GM21786 (cell line): Measurements from ENCODE around the gene MYCBP.
"Not testable (repeated sequence)": the region's sequence is repeated elsewhere in the genome, so short reads cannot be mapped to it uniquely, and the experiment has no call there.

Experiments
- ATAC-seq: cut with Tn5 transposase; IDR thresholded peaks from one replicate; pipeline ENCODE4 v1.9.1; 2021; ENCODE audit not compliant: unreplicated experiment

Gene MYCBP

DNA sequence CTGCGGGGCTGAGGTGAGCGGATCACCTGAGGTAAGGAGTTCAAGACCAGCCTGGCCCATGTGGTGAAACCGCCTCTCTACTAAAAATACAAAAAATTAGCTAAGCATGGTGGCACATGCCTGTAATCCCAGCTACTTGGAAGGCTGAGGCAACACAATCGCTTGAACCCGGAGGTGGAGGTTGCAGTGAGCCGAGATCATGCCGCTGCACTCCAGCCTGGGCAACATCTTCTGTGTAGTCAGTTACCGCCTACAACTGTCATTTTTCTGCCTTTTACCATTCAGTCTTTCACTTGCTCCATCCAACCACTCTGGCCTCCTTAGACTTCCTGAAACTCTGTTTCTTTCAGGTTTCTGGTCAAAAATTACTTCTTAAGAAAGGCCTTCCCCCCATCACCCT is 2.2 kb downstream of the MYCBP start:
- ATAC-seq: no peak

DNA sequence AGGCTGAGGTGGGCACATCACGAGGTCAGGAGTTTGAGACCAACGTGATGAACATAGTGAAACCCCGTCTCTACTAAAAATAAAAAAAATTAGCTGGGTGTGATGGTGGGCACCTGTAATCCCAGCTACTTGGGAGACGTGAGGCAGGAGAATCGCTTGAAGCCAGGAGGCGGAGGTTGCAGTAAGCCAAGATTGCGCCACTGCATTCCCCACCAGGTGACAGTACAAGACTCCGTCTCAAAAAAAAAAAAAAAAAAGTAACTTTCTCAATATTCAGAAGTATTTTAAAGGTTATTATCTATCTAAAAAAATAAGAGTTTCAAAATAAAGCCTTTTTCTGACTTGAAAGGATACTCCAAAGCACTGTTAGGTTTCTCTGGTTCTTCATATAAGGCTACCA is 5.9 kb downstream of the MYCBP start:
- ATAC-seq: no peak

DNA sequence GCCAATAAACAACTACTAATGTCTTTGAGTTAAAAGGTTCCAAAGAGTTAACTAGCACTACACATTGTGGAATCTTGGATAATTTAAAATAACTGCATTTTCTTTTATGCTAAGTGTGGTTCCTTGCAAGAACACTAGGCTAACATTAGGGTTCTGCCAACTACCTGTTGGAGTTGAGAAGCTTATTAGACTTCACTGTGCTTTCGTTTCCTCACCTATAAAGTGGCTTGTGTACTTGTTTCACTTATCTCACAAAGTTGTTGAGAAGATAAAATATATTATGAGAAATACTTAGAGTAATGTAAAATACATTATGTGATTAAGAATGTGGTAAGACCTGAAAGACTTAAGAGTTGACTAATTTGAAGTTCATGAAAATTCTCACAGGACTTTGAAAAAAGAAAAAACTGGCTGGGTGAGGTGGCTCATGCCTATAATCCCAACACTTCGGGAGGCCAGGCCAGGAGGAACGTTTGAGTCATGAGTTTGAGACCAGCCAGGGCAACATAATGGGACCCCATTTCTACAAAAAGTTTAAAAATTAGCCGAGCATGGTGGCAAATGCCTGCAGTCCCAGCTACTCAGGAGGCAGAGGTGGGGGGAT is 7.9 kb downstream of the MYCBP start:
- no peak for ATAC-seq

DNA sequence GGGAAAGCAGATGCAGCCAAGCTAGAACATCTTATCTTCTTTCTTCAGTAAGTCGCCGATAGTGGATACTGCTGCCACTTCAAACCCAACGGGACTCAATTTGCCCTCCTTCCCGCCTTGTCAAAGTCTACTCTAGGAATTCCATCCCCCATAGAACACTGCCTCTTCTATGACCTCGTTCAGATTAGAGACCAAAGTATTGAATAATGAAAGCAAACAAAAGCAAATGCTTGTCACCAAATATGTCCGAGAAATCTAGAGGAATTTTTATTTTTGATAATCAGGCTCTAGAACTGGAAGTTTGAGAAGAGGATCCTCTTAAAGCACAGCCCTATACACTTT is 12.7 kb downstream of the MYCBP start:
- no peak for ATAC-seq

DNA sequence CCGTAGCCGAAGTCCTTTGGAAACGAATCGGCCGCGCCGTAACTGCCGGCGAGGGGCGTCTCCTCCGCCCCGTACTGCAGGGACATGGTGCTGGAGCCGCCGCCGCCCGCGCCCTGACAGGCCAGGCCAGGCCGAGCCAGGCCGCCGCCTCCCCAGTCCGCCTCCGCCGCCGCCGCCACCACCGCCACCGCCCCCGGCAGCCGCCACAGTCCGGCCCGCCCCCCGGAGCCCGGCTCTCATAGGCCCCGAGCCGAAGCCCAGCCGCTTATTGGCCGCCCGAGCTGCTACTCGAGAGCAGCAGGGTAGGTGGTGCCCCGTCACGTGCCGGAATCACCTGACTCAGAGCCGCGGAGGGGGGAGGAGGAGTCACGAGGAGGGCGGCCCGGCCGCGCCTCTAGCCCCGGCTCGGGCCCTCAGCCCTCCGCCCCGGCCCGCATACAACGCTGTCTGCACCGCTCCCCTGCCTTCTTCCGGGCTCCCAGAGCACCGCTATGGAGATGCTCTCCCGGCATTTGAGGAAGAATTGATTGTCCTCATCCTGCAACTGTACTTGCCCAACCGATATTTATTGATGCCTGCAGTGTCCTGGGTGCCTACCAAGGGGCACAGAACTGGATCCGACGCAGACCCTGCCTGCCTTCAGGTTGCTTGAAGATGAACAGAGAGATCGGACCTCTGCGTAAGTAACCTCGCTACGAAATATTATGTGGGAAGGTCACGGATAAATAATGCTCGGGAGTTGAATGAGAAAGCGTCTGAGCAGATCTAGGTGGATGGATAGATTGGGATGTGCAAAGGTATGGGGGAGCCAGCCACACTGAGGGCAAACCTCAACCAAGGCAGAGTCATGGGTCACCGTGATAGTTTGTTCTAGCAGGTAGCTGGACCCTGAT is 13.3 kb downstream of the MYCBP start, which contains the start of gene RRAGC:
Gene RRAGC (minus strand): TSS at position 212 of the 893 bp plus-strand sequence. CDS start 126 bp downstream, at position 86.
- ATAC-seq: peak; percentile 90

DNA sequence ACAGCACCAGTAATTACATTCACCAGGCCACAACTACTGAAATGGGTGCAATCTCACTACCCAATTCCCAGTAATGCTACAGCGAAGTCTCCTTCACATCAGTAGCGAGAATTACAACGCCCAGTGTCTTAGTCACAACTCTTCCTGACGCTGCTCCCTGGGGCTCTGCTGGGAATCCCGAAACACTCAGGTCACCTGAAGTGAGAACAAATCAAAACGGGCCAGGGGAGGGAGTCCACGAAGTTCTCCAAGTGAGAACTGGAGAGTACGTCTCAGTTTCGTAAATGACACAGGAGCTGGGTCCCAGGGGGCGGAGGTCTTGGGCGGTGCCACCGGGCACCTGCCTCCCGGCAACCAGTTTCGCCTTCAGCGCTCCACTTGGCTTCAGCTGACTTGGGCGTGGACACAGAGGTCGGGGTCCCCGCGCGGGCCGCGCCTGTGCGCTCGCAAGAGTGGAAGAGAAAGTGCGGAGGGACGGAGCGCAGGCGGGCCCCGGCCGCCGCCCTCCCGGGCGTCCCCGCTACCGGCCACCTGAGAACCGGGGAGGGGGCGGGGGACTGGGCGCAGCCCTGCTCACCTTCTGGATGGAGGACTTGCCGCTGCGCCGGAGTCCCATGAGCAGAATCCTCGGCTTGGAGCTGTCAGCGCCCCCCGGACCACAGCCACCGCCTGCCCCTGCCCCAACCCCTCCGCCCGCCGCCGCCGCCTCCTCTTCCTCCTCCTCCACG is 14.2 kb downstream of the MYCBP start:
- ATAC-seq: peak; percentile 37

DNA sequence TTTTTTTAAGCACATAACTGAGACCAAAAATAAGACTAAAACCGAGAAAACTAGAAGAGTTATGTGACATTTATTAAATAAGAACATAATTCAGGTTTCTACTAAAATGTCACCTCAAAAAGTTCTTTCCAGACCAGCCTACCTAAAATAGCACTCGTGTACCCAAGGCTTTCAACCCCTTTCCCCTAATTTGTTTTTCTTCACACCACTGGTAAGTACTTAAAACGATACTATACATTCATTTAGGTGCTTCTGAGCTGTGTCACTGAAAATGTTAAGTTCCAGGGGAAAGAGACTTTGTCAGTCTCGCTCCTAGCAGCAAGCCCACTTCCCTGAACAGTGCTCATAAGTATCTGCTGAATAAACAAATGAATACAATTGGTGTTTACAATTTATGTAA is 20.4 kb downstream of the MYCBP start:
- ATAC-seq: no peak

DNA sequence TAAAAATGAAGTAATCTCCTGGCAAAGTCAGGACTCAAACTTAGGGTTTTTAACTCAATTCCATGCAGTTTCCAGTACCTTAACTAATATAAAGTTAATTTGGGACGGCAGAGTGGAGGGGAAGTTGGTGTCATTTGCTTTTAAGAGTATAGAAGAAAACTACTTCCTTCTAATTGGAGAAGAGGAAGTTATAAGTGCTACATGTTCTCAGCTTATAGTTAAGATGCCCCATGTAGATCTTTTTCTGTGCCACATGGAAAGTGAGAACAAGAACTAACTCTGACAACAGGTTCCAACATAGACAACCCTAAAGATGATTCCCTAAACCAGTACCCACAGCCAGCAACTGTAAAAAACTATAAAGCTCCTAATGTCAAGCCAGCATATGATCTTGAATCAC is 25.1 kb downstream of the MYCBP start:
- no peak for ATAC-seq

DNA sequence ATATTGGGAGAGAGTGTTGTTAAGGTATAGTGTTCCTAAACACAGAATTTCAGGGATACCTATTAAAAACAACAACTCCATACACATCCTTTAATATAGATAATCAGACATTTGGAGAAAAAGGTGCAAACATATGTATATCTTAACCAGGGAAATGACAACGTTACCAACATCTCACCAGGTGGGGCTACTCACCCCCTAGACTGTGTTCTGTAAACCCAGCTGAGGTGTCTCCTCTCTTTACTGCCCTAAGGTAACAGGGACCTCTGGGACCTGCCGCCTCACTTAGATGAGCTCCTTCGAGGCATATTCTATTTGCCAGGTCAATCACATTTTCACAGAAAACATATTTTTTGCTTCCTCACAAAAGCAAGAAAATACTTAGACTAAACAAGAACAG is 26.9 kb downstream of the MYCBP start:
- no peak for ATAC-seq

DNA sequence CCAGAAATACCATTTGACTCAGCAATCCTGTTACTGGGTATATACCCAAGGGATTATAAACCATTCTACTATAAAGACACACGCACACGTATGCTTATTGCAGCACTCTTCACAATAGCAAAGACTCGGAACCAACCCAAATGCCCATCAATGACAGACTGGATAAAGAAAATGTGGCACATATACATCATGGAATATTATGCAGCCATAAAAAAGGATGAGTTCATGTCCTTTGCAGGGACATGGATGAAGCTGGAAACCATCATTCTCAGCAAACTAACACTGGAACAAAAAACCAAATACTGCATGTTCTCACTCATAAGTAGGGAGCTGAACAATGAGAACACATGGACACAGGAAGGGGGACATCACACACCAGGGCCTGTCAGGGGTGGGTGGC is 28.1 kb downstream of the MYCBP start:
- not testable (repeated sequence) for ATAC-seq

DNA sequence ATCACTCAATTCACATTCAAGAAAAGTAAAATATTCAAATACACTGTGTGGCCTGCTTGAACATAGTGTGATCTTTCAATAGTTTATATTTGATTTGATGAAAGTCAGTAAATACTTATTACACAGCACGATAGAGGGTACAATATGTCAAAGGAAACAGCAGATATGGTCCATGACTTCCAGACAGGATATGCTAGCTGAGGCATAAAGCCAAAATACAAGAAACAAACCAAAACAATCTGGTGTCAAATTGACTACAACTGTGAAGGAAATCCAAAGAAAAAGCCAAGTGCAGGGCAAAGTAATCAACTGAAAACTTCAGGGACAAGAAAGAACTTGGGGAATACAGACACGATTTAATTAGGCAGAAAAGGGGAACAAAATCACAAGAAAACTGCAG is 32.9 kb downstream of the MYCBP start:
- ATAC-seq: no peak

DNA sequence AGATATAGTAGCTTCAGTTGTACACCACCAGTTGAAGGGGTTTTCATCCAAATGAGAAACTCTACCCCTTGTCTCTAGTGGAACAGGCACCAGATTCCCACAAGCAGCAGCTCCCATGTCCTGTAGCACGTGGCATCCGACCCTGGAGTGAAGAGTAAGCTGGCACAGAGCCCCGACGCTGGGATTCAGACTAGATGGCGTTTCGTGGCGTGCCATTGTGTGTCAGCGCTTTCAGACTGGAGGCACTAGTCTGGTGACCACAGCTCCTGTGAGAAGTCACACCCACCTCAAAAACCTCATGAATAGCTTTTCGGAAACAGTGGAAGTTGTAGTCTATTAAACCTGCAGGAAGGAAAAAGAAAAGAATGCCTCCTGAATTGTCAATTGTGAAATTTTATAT is 33.8 kb downstream of the MYCBP start:
- ATAC-seq: no peak

DNA sequence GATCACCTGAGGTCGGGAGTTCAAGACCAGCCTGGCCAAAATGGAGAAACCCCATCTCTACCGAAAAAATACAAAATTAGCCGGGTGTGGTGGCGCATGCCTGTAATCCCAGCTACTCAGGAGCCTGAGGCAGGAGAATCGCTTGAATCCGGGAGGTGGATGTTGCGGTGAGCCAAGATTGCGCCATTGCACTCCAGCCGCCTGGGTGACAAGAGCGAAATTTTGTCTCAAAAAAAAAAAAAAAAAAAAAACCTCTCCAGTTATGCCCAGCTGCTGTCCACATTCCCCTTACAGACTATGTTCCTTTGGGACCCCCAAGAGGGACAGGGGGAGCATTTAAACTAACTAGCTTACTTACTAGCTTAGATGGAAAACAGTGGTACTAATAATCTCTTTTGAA is 36.8 kb downstream of the MYCBP start:
- not testable (repeated sequence) for ATAC-seq

DNA sequence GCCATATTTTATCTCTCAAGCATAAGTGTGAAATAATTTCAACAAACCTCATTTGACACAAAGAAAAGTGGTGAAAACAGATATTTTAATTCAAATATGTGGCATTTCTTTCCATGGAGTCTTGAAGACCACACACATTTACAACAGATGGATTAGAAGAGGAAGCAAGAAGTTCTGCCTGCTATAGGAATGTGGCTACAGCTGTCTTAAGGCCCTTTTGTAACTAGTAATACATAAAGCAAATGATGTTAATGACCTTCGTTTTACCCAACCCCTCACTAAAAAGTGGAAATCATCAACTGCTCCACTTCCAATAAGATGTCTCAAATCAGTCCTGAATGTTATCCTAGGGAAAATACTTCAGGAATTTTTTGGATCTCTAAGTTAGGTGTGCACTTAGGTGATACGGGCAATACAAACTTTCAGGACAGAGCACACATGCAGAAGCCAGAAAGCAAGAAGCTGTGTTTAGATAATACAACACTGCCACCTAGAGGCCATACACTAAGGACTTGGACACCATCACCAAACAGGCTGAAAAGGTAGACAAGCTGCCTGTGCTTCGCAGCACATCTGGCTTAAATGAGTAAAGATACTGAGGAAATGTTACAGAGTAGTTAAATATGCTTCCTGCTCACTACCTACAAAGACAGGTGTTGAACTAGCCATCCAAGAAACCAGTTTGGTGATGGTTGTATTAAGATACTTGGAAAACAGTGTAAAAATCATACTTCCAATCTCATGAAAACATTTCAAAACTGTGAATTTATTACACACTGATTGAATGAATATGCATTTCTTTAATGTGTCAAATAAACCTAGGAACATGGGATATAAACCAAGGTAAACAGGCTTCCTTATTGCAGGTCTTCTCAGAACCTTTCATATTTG is 38.0 kb downstream of the MYCBP start:
- ATAC-seq: no peak

DNA sequence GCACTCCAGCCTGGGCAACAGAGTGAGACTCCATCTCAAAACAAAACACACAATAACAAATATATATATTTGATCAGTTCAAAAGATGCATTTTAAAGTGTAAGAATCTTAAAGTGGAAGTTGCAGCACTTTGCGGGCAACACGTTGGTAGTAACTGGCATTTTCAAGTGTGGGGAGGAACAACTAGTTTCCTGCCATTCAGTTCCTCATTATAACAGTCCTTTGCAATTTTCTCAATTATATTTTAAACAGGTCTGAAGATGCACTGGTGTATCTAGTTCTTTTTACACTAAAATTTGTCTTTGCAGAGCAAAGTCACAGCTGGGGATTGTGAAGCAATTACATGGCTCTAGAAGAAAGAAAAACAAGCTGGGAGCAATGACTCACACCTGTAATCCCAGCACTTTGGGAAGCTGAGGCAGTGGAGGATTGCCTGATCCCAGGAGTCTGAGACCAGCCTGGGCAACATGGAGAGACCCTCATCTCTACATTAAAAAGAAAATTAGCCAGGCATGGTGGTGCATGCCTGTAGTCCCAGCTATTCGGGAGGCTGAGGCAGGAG is 38.8 kb downstream of the MYCBP start:
- ATAC-seq: no peak

DNA sequence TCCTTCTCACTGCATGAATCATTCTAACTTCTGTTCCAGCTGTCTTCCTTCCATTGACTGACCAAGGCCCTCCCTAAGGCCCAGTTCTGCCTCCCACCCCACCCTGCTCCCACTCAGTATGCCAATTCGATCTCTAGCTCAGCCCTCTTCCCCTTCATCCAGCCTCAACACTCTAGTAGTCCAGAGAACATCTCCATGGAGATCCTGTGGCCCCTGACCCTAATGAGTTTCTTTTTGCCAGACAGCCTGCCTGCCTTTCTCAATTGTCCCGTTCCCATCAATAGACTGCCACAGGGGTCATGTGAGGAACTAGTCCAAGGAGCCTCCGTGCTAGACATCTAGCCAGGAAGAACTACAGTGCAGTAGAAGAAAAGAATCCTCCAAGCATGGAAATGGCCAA is 40.0 kb downstream of the MYCBP start:
- ATAC-seq: no peak

DNA sequence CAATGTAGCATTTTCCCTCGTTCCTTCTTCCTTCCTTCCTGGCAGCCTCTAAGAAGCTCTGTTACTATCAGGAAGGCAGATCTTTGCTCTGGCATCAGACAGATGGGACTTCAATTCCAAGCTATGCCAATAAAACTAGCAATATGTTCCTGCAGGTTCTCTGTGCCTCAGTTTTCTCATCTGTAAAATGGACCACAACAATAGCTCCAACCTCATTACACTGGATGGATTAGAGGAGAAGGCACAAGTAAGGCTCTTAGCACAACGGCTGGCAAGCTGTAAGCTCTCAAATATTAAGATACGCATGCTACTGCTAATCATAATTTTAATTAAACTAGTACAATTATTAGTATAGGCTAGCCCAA is 40.8 kb downstream of the MYCBP start:
- ATAC-seq: no peak

DNA sequence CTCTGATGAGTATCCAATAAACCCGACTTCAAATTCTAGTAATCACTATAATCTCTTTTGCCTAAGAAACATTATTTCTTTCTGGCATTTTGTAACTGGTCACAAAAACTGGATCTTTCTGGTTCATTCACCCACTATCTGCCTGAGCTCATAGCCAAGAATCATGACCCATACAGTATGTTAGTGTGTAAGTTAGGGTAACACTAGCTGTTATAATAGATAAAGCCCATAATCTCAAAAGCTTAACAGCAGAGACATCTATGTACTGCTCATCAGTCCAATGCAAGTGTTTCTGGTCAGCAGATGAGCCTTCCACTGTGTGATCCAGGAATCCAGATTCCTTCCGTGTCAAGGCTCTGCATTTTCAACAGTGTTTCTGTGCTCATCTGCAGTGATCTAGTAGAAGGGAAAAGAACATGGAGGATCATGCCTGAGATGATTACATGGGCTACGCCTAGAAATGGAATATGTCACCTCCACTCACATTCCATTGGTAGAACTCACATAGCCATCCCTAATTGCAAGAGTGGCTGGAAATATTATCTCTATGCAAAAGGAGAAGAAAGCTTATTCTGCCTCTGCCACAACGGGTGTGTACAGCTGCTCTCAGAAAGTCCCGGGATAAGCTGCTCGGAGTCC is 41.3 kb downstream of the MYCBP start:
- ATAC-seq: no peak

DNA sequence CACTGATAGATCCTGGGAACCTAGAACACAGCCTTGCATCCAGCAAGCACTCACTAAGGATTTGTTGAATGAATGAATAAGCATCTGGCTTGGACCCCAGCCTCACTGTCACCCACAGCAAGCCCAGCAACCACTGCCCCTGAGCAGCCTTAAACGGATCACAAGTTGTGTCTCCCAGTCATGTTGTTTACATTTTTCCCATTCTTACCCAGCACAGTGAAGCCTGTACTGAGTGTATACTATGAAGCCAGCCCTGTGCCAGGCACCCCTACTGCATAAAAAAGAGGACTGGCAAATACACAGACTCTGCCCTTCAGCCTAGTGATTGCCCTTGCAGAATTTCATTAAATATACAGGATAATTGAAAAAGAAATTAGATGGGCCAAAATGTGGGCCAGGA is 43.8 kb downstream of the MYCBP start:
- ATAC-seq: no peak

DNA sequence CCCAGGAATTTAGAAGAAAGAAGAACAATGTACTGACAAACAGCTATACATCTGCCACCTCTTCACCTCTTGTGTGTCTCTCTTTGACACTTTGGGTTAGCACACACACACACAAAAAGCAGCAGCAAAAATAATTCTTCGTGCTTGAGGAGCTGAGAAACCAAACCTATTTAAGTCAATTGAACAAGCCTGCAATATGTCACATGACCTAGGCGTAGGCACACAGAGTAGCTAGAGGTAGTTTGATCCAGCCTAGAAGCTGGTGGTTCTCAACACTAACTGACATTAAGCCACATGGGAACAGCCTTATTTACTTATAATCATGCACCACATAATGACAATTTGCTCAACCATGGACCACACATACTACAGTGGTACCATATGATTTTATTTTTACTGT is 45.8 kb downstream of the MYCBP start:
- no peak for ATAC-seq
